ENCODE data around the gene SERPINA5.

- TF ChIP-seq CTCF (conservative IDR thresholded peaks at IDR 0.05 in 1 of 2, IDR thresholded peaks at IDR 0.05 in 1 of 2; ENCODE audit: low read depth in 1 of 2, low read length in 2 of 2) (no peak), EZH2 (IDR thresholded peaks at IDR 0.05; ENCODE audit: low read length, missing control alignments) (no peak)
Observed at GRCh38 chr14:94594441-94594840, 13.2 kb downstream of the SERPINA5 start.

Measured in fibroblast of lung (primary cell).